IMR-90 (cell line): ENCODE results near the gene TRIO. TPM values are rescaled to one million over a fixed set of nuclear protein-coding genes. Genes with fewer than 3 reads are reported as not detected.

Experiments
- ATAC-seq: fragments of 200-7000 bp; cut with Tn5 transposase; 2 replicates; pipeline ENCODE4 v1.9.1; 2020; ENCODE audit warnings: low read depth, mild to moderate bottlenecking, moderate library complexity
- BruUV-seq: library from RNA; stranded (reverse); fragments of 400-500 nt; replicated peaks from 2 replicates; lab custom pipeline; 2021; lab: Mats Ljungman, UMichigan
- CTCF ChIA-PET: fragments of 300-600 bp; formaldehyde crosslinking; extraction: SDS; loops from one replicate; lab custom pipeline; 2021; ENCODE audit warnings: antibody characterized with exemption; lab: Yijun Ruan, JAX
- POLR2A ChIA-PET: fragments of 300-600 bp; sonication (Branson Sonifier 250); formaldehyde crosslinking; loops from one replicate; lab custom pipeline; 2022; ENCODE audit warnings: antibody characterized with exemption; ENCODE audit not compliant: unreplicated experiment; lab: Charles Lee
- DNase-seq: peaks from one replicate; pipeline ENCODE4 v3.0.0; 2013
- H2AFZ ChIP-seq: replicated peaks from 2 replicates; pipeline ENCODE3; 2013; ENCODE audit warnings: low read length, mild to moderate bottlenecking; ENCODE audit not compliant: poor library complexity
- H2AK5ac ChIP-seq: 2 replicates; pipeline ENCODE4 v1.6.1; 2013; ENCODE audit warnings: low read depth, low read length, inconsistent platforms
- H2AK9ac ChIP-seq: replicated peaks from 2 replicates; pipeline ENCODE3; 2013; ENCODE audit warnings: mild to moderate bottlenecking, low read depth, low read length, moderate library complexity; ENCODE audit not compliant: poor library complexity
- H2BK120ac ChIP-seq: 2 replicates; pipeline ENCODE4 v1.6.1; 2013; ENCODE audit warnings: low read depth, low read length, inconsistent platforms
- H2BK15ac ChIP-seq: 3 replicates; pipeline ENCODE4 v1.6.1; 2013; ENCODE audit warnings: low read depth, low read length, inconsistent platforms
- H2BK20ac ChIP-seq: 2 replicates; pipeline ENCODE4 v1.6.1; 2013; ENCODE audit warnings: low read depth, mild to moderate bottlenecking, inconsistent platforms, low read length, moderate library complexity
- H2BK5ac ChIP-seq: 2 replicates; pipeline ENCODE4 v1.6.1; 2013; ENCODE audit warnings: mild to moderate bottlenecking, low read depth, low read length, inconsistent platforms; ENCODE audit not compliant: poor library complexity, severe bottlenecking
- H3K14ac ChIP-seq: replicated peaks from 2 replicates; pipeline ENCODE4 v1.6.1; 2013; ENCODE audit warnings: low read depth, low read length, inconsistent platforms
- H3K18ac ChIP-seq: 2 replicates; pipeline ENCODE4 v1.6.1; 2013; ENCODE audit warnings: low read depth, low read length, control low read depth
- H3K23ac ChIP-seq: 2 replicates; pipeline ENCODE4 v1.6.1; 2013; ENCODE audit warnings: low read depth, low read length, inconsistent platforms
- H3K27ac ChIP-seq: 2 replicates; pipeline ENCODE4 v1.5.1; 2013; ENCODE audit warnings: mild to moderate bottlenecking, control low read depth, low read length; ENCODE audit not compliant: insufficient read depth
- H3K27me3 ChIP-seq: 2 replicates; pipeline ENCODE4 v1.6.1; 2013; ENCODE audit warnings: low read length; ENCODE audit not compliant: control insufficient read depth, insufficient read depth
- H3K36me3 ChIP-seq: 2 replicates; pipeline ENCODE4 v1.6.1; 2013; ENCODE audit warnings: low read length, mixed read lengths; ENCODE audit not compliant: control insufficient read depth, insufficient read depth
- H3K4ac ChIP-seq: 2 replicates; pipeline ENCODE4 v1.6.1; 2013; ENCODE audit warnings: low read depth, low read length, inconsistent platforms
- H3K4me1 ChIP-seq: 2 replicates; pipeline ENCODE4 v1.6.1; 2013; ENCODE audit warnings: low read length, mixed read lengths; ENCODE audit not compliant: control insufficient read depth, insufficient read depth
- H3K4me2 ChIP-seq: 2 replicates; pipeline ENCODE4 v1.6.1; 2013; ENCODE audit warnings: low read depth, mild to moderate bottlenecking, control low read depth, low read length, moderate library complexity
- H3K4me3 ChIP-seq: 2 replicates; pipeline ENCODE4 v1.5.1; 2013; ENCODE audit warnings: low read depth, mild to moderate bottlenecking, control low read depth, low read length, moderate library complexity; ENCODE audit not compliant: insufficient read depth
- H3K56ac ChIP-seq: 2 replicates; pipeline ENCODE4 v1.6.1; 2013; ENCODE audit warnings: low read length, inconsistent platforms; ENCODE audit not compliant: insufficient read depth; ENCODE audit errors: extremely low read depth
- H3K79me1 ChIP-seq, 2 experiments: 2 replicates each; pipeline ENCODE4 v1.6.1; 2013; ENCODE audit warnings: low read length in 2 of 2, inconsistent platforms in 1 of 2, low read depth in 1 of 2
- H3K9ac ChIP-seq: 2 replicates; pipeline ENCODE4 v1.6.1; 2013; ENCODE audit warnings: low read depth, low read length, control low read depth
- H3K9me1 ChIP-seq: 2 replicates; pipeline ENCODE4 v1.6.1; 2013; ENCODE audit warnings: low read length, inconsistent platforms; ENCODE audit not compliant: insufficient read depth
- H3K9me3 ChIP-seq: 2 replicates; pipeline ENCODE4 v1.6.1; 2013; ENCODE audit warnings: low read length; ENCODE audit not compliant: control insufficient read depth, insufficient read depth
- H4K20me1 ChIP-seq: 2 replicates; pipeline ENCODE4 v1.6.1; 2013; ENCODE audit warnings: low read length, inconsistent platforms; ENCODE audit not compliant: insufficient read depth
- H4K5ac ChIP-seq: 2 replicates; pipeline ENCODE4 v1.6.1; 2013; ENCODE audit warnings: mild to moderate bottlenecking, low read depth, low read length, control low read depth
- H4K8ac ChIP-seq, 2 experiments: 2 replicates each; pipeline ENCODE4 v1.6.1; 2013; ENCODE audit warnings: low read depth in 2 of 2, low read length in 2 of 2, control low read depth in 1 of 2, inconsistent platforms in 1 of 2
- H4K91ac ChIP-seq: 2 replicates; pipeline ENCODE4 v1.6.1; 2013; ENCODE audit warnings: low read depth, low read length, inconsistent platforms; ENCODE audit not compliant: insufficient read depth
- BHLHE40 ChIP-seq: fragments of 150-350 bp; IDR thresholded peaks from 2 replicates; pipeline ENCODE4 v1.6.1; 2016; ENCODE audit warnings: mild to moderate bottlenecking, low read depth, low read length
- CHD1 ChIP-seq: IDR thresholded peaks from 2 replicates; pipeline ENCODE4 v1.6.1; 2012; ENCODE audit warnings: low read depth, low read length, improper control_type of control experiment
- CTCF ChIP-seq: conservative IDR thresholded peaks from 2 replicates; pipeline ENCODE4 v1.5.1; 2012; ENCODE audit warnings: mild to moderate bottlenecking, low read depth, low read length, improper control_type of control experiment
- ELK1 ChIP-seq: fragments of 150-350 bp; IDR thresholded peaks from 2 replicates; pipeline ENCODE4 v1.6.1; 2016; ENCODE audit warnings: low read depth, mild to moderate bottlenecking, low read length, moderate library complexity, borderline replicate concordance
- FOS ChIP-seq: fragments of 150-350 bp; IDR thresholded peaks from 2 replicates; pipeline ENCODE4 v1.6.1; 2016; ENCODE audit warnings: low read depth, low read length
- MAFK ChIP-seq: IDR thresholded peaks from 2 replicates; pipeline ENCODE4 v1.6.1; 2012; ENCODE audit warnings: low read depth, low read length, improper control_type of control experiment
- MAZ ChIP-seq: IDR thresholded peaks from 2 replicates; pipeline ENCODE4 v1.6.1; 2012; ENCODE audit warnings: low read depth, mild to moderate bottlenecking, low read length, improper control_type of control experiment, moderate library complexity, borderline replicate concordance
- MXI1 ChIP-seq: IDR thresholded peaks from 2 replicates; pipeline ENCODE4 v1.6.1; 2012; ENCODE audit warnings: low read depth, mild to moderate bottlenecking, low read length, moderate library complexity, borderline replicate concordance
- NFE2L2 ChIP-seq: fragments of 150-350 bp; IDR thresholded peaks from 2 replicates; pipeline ENCODE4 v1.6.1; 2016; ENCODE audit warnings: low read depth, mild to moderate bottlenecking, low read length
- POLR2A ChIP-seq: IDR thresholded peaks from 2 replicates; pipeline ENCODE4 v1.6.1; 2012; ENCODE audit warnings: mild to moderate bottlenecking, low read depth, low read length
- RAD21 ChIP-seq: IDR thresholded peaks from 2 replicates; pipeline ENCODE4 v1.6.1; 2012; ENCODE audit warnings: low read length, improper control_type of control experiment
- RCOR1 ChIP-seq: IDR thresholded peaks from 2 replicates; pipeline ENCODE4 v1.6.1; 2012; ENCODE audit warnings: mild to moderate bottlenecking, low read length, improper control_type of control experiment; ENCODE audit not compliant: insufficient replicate concordance
- RFX5 ChIP-seq: IDR thresholded peaks from 2 replicates; pipeline ENCODE4 v1.8.0; 2012; ENCODE audit warnings: low read depth, mild to moderate bottlenecking, low read length, moderate library complexity
- SMC3 ChIP-seq: fragments of 150-350 bp; IDR thresholded peaks from 2 replicates; pipeline ENCODE4 v1.6.1; 2016; ENCODE audit warnings: low read depth, mild to moderate bottlenecking, antibody characterized with exemption, low read length, moderate library complexity
- WGBS, 2 experiments: methylation state at CpG; one replicate each; pipeline versions ENCODE4 v1.1.5 to v1.1.7; 2013; ENCODE audit warnings: missing lambda C conversion rate in 2 of 2; ENCODE audit not compliant: insufficient read length in 1 of 2; ENCODE audit errors: extremely low coverage in 2 of 2; 5-methylcytosine and 5-hydroxymethylcytosine counted together
- dilution Hi-C: fragments of 300-500 bp; cut with HindIII; formaldehyde crosslinking; loops from one replicate; pipeline ENCODE4 v1.14.3; 2018; ENCODE audit warnings: low sequenced_read_pairs; ENCODE audit not compliant: unreplicated experiment
- in situ Hi-C: fragments of 300-500 bp; cut with MboI; formaldehyde crosslinking; loops from 3 replicates; pipeline ENCODE4 v1.14.3; 2019; ENCODE audit warnings: low sequenced_read_pairs, inconsistent platforms, mixed read lengths
- intact Hi-C: fragments of 100-400 bp; cut with micrococcal nuclease; formaldehyde crosslinking; loops from 2 replicates; pipeline ENCODE4 v1.10.0; 2022
- polyA plus RNA-seq, 3 experiments: library from polyadenylated mRNA; depleted of rRNA; stranded (reverse); fragments of >200 nt; gene quantifications; 2 replicates each; pipeline ENCODE4 v1.2.3, GENCODE V29; 2012; ENCODE audit warnings: low replicate concordance in 1 of 3
- total RNA-seq: library from RNA; depleted of rRNA; stranded (reverse); fragments of >200 nt; gene quantifications from 2 replicates; pipeline ENCODE4 v1.2.3, GENCODE V29; 2012

TRIO gene
- total and polyA plus RNA-seq, 2 of the 4 experiments (the other 2 are of a cell fraction), result 206 to 522 TPM

- WGBS, 2 experiments, result 88% methylated on average over 6 of the region's 11 CpGs; no CpG with 5 or more reads in 1 of the 2 experiments
- in situ Hi-C loops, result no loop called here
- TF ChIP-seq MAZ (no peak), BHLHE40 (no peak), CTCF (no peak), POLR2A (no peak), RAD21 (no peak), RCOR1 (no peak), CHD1 (no peak), SMC3 (no peak), NFE2L2 (no peak), ELK1 (no peak), RFX5 (no peak), MAFK (no peak), MXI1 (no peak), FOS (no peak)
Measured at GRCh38 chr5:14138608-14139540, 4.3 kb upstream of the TRIO start.

More at GRCh38 chr5:14138608-14139540, 4.3 kb upstream of the TRIO start:
- H2BK5ac ChIP-seq, result peak overlapping the region; percentile 9
- H3K27ac ChIP-seq, result peak overlapping the region; percentile 35; the same call in 1 of the 2 replicates
- peak overlapping the region; percentile 43 for H3K18ac ChIP-seq
- peak overlapping the region; percentile 42; the same call in 1 of the 2 replicates for H4K5ac ChIP-seq
- peak overlapping the region; percentile 88 for H3K14ac ChIP-seq
- H3K36me3 ChIP-seq, result no peaks in the 10 kb centered on the region; the same call in 1 of the 2 replicates
- H3K4me2 ChIP-seq, result no peak overlapping the region
- H4K91ac ChIP-seq, result peak overlapping the region; percentile 61
- peaks cover 11 to 46% of the 10 kb centered on the region in 2 experiments for H3K79me1 ChIP-seq
- no peak for ATAC-seq
- intact Hi-C loops, result no loop called here
- peak overlapping the region; percentile 82 for H2BK120ac ChIP-seq
- H3K56ac ChIP-seq, result no peak overlapping the region
- peaks cover 19% of the 10 kb centered on the region for H3K9me1 ChIP-seq
- dilution Hi-C loops, result no loop called here
- H2AK5ac ChIP-seq, result peak overlapping the region; percentile 74
- H2AFZ ChIP-seq, result peak overlapping the region; percentile 2
- no peak for DNase-seq
- H3K23ac ChIP-seq, result peak overlapping the region; percentile 54
- H3K9ac ChIP-seq, result no peak overlapping the region
- CTCF ChIA-PET, result interaction anchor here (0.8 kb wide), 1 partner anchor 29 kb away, joined by 4 read pairs; no protein-coding TSS in a partner anchor
- BruUV-seq, result no TSS peak
- no peak overlapping the region for H3K4me3 ChIP-seq
- peaks cover 4% of the 10 kb centered on the region; the same call in 1 of the 2 replicates for H4K20me1 ChIP-seq
- peak overlapping the region; percentile 33; the same call in 1 of the 3 replicates for H2BK15ac ChIP-seq
- no peak overlapping the region for H2AK9ac ChIP-seq
- H3K9me3 ChIP-seq, result no peaks in the 10 kb centered on the region
- POLR2A ChIA-PET, result interaction anchor here (0.6 kb wide), 3 partner anchors 10 to 49 kb away, joined by 3 to 17 read pairs (median 3); no protein-coding TSS in a partner anchor
- peak overlapping the region; percentile 51 for H3K4ac ChIP-seq
- peak overlapping the region; percentile 92 for H2BK20ac ChIP-seq
- peak overlapping the region in 1 of 2 experiments; percentile 67; a peak in 2 of 4 replicates for H4K8ac ChIP-seq
- peaks cover 17% of the 10 kb centered on the region for H3K4me1 ChIP-seq
- H3K27me3 ChIP-seq, result no peaks in the 10 kb centered on the region
